NCI-H2171 treated with DMSO at 0.1 percent for 48 hours (cell line): Measurements from ENCODE around the gene HOXD11.
A peak's percentile ranks its signal among the peaks of the same experiment; 100 is the strongest.

Experiments
- DNase-seq: peaks from one replicate; lab custom pipeline; 2025; lab: John Stamatoyannopoulos, UW

Gene HOXD11

GRCh38 chr2:176106581-176107539 is at the start of gene HOXD11:
TSS of gene HOXD11 (plus strand) at chr2:176107280. CDS start at chr2:176107356, 76 bp downstream.
- peak; percentile 58 for DNase-seq

DNA sequence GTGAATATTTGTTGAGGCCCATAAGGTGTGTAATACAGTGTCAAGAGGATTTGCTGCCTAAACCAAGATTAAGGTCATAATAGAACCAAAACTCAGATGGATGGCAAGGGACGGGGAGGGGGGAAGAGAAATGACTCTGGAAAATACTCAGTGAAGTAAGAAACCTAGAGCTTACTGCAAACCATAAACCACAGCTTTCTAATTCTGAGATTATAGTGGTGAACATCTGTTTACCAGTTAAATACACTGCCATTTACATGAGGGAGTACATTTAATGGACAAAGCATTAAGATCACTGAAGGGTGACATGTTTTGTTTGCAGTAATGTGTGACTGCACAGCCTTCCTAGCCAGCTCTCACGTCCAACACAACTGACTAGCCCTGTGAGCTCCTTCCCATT is 43.1 kb upstream of the HOXD11 start:
- DNase-seq = no peak

DNA sequence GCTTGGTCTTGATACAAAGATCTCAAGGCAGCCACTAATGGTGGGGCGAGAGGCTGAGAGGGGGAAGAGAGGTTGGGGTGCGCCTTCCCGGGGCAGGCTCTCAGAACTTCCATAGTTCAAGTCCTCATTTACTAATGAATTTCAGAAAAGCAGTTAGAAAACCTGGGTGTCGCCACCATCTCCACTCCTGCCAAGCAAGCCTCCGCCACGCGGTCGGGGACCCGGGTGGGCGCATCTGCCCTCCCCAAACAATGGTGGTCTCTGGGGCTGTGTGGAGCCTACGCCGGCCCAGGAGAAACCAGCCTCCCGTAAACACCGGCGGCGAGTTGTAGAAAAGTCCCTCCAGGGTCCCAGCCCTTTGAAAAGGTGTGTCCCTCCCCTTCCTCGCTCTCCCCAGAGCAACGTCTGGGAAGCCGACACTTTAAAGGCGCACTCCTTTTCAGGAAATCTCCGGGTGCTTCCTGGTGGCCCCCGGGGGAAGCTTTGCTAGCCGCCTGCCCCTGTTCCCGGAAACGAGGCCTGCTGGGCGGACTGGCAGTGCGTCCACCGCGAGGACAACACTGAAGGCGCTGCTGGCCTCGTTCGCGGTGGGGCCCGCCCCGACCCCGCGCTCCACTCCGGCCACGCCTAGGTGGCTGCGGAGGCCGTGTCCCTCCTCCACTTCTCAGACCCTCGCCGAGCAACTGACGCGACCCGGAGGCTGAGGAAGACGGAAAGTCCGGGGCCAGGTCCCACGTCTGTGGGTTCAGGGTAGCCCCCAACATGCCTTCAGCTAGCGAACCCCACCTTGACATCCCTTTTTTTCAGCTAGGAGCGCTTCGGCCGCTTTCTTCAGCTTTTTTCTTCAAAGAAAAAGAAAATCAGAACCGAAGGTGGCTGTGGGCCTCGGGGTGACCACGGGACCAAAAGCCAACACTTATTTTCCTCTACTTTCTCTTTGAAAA is 40.2 kb upstream of the HOXD11 start:
- no peak for DNase-seq

DNA sequence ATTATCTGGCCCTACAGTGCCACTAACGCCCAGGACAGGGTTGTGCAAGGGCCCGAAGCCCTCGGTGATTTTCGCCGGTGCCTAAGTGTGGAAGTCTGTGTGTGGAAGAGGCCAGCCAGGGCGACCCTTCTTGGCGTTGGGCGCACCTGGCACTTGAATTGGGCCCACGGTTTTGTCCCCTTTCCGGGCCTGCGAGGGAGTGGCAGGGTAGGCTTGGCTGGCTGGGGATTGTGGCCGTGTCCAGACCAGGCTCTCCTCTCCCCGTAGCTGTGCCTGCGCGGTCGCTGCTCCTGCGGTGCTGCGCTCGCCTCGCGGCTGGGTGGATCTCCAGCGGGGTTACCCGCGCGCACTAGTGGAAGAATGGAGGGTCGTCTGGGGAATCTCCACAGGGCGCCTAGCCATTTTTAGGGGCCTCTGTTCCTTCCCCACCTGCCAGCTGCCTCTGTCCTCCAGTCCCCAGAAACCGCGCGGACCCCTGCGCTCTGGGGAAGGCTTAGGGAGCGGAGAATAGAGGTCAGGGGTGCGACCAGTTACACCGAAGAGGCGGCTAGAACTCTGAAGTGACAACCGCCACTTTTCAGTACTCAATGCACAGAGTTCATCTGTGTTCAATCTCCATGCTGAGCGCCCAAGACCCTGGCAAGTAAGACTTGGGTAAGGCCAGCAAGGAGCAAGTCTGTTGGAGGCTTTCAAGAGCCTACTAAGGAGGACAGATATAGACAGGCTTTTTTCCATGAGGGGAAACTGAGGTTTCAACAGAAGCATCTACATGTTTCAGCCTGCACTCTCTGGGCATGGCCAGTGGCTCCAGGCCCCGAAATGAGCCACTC is 39.3 kb upstream of the HOXD11 start:
- no peak for DNase-seq

- DNase-seq = no peak
Measured at GRCh38 chr2:176068419-176068832, 38.7 kb upstream of the HOXD11 start.

GRCh38 chr2:176071330-176072291 is 35.5 kb upstream of the HOXD11 start:
- no peak for DNase-seq

GRCh38 chr2:176072292-176072669 is 34.8 kb upstream of the HOXD11 start:
- no peak for DNase-seq

GRCh38 chr2:176072951-176073904 is 33.9 kb upstream of the HOXD11 start:
- DNase-seq = no peak

- DNase-seq = no peak
Measured at GRCh38 chr2:176074919-176075425, 32.1 kb upstream of the HOXD11 start.

- DNase-seq = peak; percentile 76
Measured at GRCh38 chr2:176075481-176075880, 31.6 kb upstream of the HOXD11 start.

DNA sequence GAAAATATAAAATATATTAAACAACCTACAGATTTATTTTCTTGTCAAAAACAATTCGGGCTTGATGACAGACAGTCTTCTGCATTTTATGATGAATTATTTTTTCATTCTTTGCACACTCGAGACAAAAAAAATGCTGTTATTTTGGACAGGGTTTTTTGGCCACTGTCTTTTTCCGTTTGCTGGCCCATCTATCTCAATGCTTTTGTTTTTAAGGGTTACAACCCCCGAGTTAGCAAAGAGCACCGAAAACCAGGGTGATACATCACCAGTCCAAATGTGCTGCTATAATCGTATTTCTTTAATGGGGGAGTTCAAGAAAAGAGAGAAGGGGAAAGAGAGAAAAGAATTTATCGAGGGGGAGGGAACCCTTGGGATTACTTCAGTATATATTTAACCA is 31.0 kb upstream of the HOXD11 start:
- no peak for DNase-seq

DNA sequence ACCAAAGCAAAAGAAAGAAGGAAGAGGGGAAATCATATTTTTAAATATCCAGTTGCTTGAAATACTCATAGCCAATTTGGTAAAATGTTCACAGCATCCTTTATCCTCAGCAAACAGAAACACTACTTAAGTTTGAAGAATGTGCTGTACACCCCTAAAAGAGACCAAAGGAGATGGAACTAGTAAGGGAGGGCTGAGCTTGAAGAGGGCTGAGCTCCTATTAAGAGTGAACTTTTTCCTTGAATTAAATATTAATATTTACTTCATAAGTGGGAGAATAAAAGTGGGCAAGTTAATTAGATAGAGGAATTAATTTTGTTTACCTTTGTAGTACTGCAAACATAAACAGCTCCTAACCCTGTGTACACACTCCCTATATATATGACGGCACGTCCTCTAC is 30.3 kb upstream of the HOXD11 start:
- no peak for DNase-seq

DNA sequence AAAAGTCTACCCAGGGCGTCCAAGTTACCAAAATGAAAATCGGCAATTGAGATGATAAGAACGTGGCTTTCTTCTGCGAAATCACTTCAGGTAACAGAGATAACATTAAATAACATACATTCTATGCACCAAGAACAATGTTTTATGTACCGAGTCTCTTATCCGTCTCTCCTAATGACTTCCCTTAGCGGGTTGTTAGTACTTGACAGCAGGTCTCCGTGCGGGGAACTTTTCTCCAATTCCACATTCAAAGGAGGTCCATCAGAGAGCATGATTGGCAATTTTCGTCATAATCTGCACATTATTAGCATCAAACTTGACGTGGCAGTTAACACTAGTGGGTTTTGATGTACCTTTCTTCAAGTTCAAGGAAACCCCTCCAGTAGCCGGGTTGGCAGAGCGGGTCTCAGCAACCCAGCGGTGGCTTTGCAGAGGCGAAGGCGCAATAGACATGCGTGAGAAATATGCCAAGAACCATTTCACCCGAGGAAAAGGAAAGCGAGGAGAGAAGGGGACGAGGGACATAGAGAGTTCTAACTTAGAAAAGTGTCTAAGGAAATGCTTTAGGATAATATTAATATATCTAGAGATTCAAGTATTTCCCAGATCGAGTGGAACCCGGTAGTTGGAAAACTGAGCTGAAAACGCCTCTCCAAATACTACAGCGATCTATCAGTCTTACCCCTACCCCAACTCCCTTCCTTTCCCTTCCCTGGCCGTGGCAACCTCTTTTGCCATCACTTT is 28.4 kb upstream of the HOXD11 start:
- DNase-seq = no peak

- no peak for DNase-seq
Measured at GRCh38 chr2:176079285-176079830, 27.7 kb upstream of the HOXD11 start.

- peak; percentile 75 for DNase-seq
Measured at GRCh38 chr2:176079831-176080539, 27.1 kb upstream of the HOXD11 start.

GRCh38 chr2:176080540-176081375 is 26.3 kb upstream of the HOXD11 start:
- peak; percentile 39 for DNase-seq
